MM.1S (cell line): Measurements from ENCODE around the gene HMGA1.

Source experiments
- DNase-seq: peaks from one replicate; pipeline ENCODE4 v3.0.0-alpha.2; 2015
- H2AFZ ChIP-seq: fragments of 300-600 bp; sonication (generic); 2 replicates; pipeline ENCODE4 v1.6.0; 2016; ENCODE audit warnings: antibody characterized with exemption, low read length
- H3F3A ChIP-seq: fragments of 300-600 bp; sonication (generic); 2 replicates; pipeline ENCODE4 v1.6.1; 2016; ENCODE audit warnings: mild to moderate bottlenecking, antibody characterized with exemption, low read length, moderate library complexity, mixed read lengths; ENCODE audit not compliant: insufficient read depth
- H3K27ac ChIP-seq: fragments of 300-600 bp; sonication (generic); 2 replicates; pipeline ENCODE4 v1.5.1; 2016; ENCODE audit warnings: mild to moderate bottlenecking, low read length
- H3K27me3 ChIP-seq: fragments of 300-600 bp; sonication (generic); replicated peaks from 2 replicates; pipeline ENCODE4 v1.6.0; 2016; ENCODE audit warnings: low read length; ENCODE audit not compliant: insufficient read depth
- H3K36me3 ChIP-seq: fragments of 300-600 bp; sonication (generic); replicated peaks from 2 replicates; pipeline ENCODE4 v1.6.1; 2016; ENCODE audit warnings: mild to moderate bottlenecking, low read length, mixed read lengths; ENCODE audit not compliant: insufficient read depth
- H3K4me1 ChIP-seq: fragments of 300-600 bp; sonication (generic); 2 replicates; pipeline ENCODE4 v1.6.1; 2016; ENCODE audit warnings: low read length, mixed read lengths
- H3K4me2 ChIP-seq: fragments of 300-600 bp; sonication (generic); 2 replicates; pipeline ENCODE4 v1.6.0; 2016; ENCODE audit warnings: low read depth, low read length
- H3K4me3 ChIP-seq: fragments of 300-600 bp; sonication (generic); 2 replicates; pipeline ENCODE4 v1.5.1; 2016; ENCODE audit warnings: low read length, mixed read lengths
- H3K79me2 ChIP-seq: fragments of 300-600 bp; sonication (generic); 2 replicates; pipeline ENCODE4 v1.6.1; 2016; ENCODE audit warnings: mixed run types, low read length, mixed read lengths
- H3K9ac ChIP-seq: fragments of 300-600 bp; sonication (generic); 2 replicates; pipeline ENCODE4 v1.6.1; 2016; ENCODE audit warnings: low read length, mixed read lengths
- H3K9me2 ChIP-seq: fragments of 300-600 bp; sonication (generic); replicated peaks from 2 replicates; pipeline ENCODE4 v1.6.1; 2016; ENCODE audit warnings: mild to moderate bottlenecking, low read length, mixed read lengths; ENCODE audit not compliant: insufficient read depth
- H3K9me3 ChIP-seq: fragments of 300-600 bp; sonication (generic); replicated peaks from 2 replicates; pipeline ENCODE4 v1.6.1; 2016; ENCODE audit warnings: mild to moderate bottlenecking, low read length, mixed read lengths; ENCODE audit not compliant: insufficient read depth
- H4K20me1 ChIP-seq: fragments of 300-600 bp; sonication (generic); 2 replicates; pipeline ENCODE4 v1.6.1; 2016; ENCODE audit warnings: mild to moderate bottlenecking, low read length, moderate library complexity, mixed read lengths; ENCODE audit not compliant: insufficient read depth
- CTCF ChIP-seq: fragments of 300-600 bp; sonication (generic); IDR thresholded peaks from 2 replicates; pipeline ENCODE4 v1.5.1; 2016; ENCODE audit warnings: antibody characterized with exemption, low read length, mixed read lengths
- EZH2 ChIP-seq: fragments of 300-600 bp; sonication (generic); optimal IDR thresholded peaks from 2 replicates; pipeline ENCODE3; 2017; ENCODE audit warnings: low read depth, mild to moderate bottlenecking, antibody characterized with exemption, low read length, mixed read lengths
- EZH2phosphoT487 ChIP-seq: fragments of 300-600 bp; sonication (generic); IDR thresholded peaks from 2 replicates; pipeline ENCODE4 v1.6.1; 2018; ENCODE audit warnings: antibody characterized with exemption, low read length

The HMGA1 gene

GRCh38 chr6:34225551-34225950 is 11.1 kb upstream of the HMGA1 start:
- Histone ChIP-seq H3K27me3 (no peaks in the 10 kb centered on the region), H3K79me2 (no peaks in the 10 kb centered on the region), H2AFZ (no peak overlapping the region), H3K9me3 (no peaks in the 10 kb centered on the region), H3F3A (no peaks in the 10 kb centered on the region), H3K4me2 (no peak overlapping the region), H3K4me3 (no peak overlapping the region), H3K9me2 (no peaks in the 10 kb centered on the region), H3K36me3 (no peaks in the 10 kb centered on the region), H3K9ac (no peak overlapping the region), H4K20me1 (no peaks in the 10 kb centered on the region), H3K27ac (no peak overlapping the region), H3K4me1 (peaks cover 12% of the 10 kb centered on the region)
- no peak for DNase-seq
- no peak for TF ChIP-seq EZH2
- no peak for TF ChIP-seq CTCF
- TF ChIP-seq EZH2phosphoT487: no peak

- peaks cover 12% of the 10 kb centered on the region for H3K4me1 ChIP-seq
- H3K9me2 ChIP-seq: no peaks in the 10 kb centered on the region
- H2AFZ ChIP-seq: no peak overlapping the region
- H3K9me3 ChIP-seq: no peaks in the 10 kb centered on the region
- H3K27ac ChIP-seq: no peak overlapping the region
- no peak overlapping the region for H3K9ac ChIP-seq
- H3F3A ChIP-seq: no peaks in the 10 kb centered on the region
- H3K4me3 ChIP-seq: no peak overlapping the region
- no peak for DNase-seq
- H3K4me2 ChIP-seq: no peak overlapping the region
- no peaks in the 10 kb centered on the region for H4K20me1 ChIP-seq
- no peaks in the 10 kb centered on the region for H3K27me3 ChIP-seq
- no peaks in the 10 kb centered on the region for H3K79me2 ChIP-seq
- TF ChIP-seq CTCF: no peak
- TF ChIP-seq EZH2: no peak
- no peak for TF ChIP-seq EZH2phosphoT487
- no peaks in the 10 kb centered on the region for H3K36me3 ChIP-seq
Measured at GRCh38 chr6:34226066-34226465, 10.6 kb upstream of the HMGA1 start.

GRCh38 chr6:34226731-34227586 is 9.7 kb upstream of the HMGA1 start:
- Histone ChIP-seq H2AFZ (no peak overlapping the region), H3K9me2 (no peaks in the 10 kb centered on the region), H3K9me3 (no peaks in the 10 kb centered on the region), H3K27me3 (no peaks in the 10 kb centered on the region), H3K27ac (no peak overlapping the region), H3K4me3 (no peak overlapping the region), H3K36me3 (no peaks in the 10 kb centered on the region), H3F3A (no peaks in the 10 kb centered on the region), H3K79me2 (no peaks in the 10 kb centered on the region), H4K20me1 (no peaks in the 10 kb centered on the region), H3K9ac (no peak overlapping the region), H3K4me2 (no peak overlapping the region), H3K4me1 (peaks cover 12% of the 10 kb centered on the region)
- no peak for DNase-seq
- TF ChIP-seq EZH2: no peak
- TF ChIP-seq CTCF: no peak
- no peak for TF ChIP-seq EZH2phosphoT487
